ENCODE data around the gene MYLK.

Gene MYLK

DNA sequence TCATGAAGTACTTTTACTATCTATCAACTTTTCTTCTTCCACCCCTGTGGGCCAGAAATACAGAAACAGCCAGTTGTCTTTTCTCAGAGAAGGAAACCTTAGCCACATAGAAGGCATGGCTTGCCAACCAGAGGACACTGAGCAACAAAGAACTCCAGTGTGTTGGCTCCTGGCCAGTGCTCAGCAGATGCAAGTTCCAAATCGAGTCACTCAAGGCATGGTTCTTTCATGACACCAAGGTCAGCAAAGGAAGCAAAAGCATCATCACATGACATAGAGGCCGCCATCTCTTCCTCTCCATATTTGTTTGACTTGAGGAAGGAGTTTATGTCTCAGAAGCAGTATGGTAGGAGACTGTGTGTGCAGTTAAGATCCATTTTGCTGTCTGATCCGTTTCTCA lies 92.2 kb downstream of the MYLK start:
- DNase-seq = no peak

DNA sequence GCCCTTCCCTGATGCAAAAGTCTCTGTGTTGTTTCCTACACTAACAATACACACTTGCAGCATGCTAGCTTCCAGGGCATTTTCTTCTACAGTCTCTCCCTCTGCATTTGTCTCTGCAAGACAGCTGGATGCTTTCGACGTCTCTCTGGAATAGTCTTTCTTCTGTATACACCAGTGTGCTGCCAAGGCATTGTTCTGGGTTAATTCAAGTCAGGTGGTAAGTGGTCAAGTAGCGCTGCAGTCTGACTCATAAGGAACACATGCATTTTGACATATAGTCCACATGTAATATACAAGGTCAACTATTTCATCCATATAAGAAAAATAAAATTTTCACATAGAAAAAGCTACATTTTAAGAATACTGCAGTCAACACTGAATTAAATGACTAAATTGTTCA lies 92.7 kb downstream of the MYLK start:
- no peak for DNase-seq

DNA sequence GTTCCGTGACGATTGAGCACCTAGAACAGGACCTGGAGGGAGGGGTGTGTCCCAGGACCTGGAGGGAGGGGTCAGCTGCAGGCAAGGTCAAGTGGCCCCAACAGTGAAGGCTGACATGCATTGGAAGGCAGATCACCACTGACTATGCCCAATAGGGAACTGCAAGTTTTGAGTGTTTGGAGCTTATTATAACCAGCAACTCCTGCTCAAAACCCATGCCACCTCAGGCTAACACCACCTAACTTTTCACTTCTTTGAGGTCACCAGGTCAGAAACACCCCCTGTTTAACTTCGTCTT lies 93.1 kb downstream of the MYLK start:
- DNase-seq = no peak

DNA sequence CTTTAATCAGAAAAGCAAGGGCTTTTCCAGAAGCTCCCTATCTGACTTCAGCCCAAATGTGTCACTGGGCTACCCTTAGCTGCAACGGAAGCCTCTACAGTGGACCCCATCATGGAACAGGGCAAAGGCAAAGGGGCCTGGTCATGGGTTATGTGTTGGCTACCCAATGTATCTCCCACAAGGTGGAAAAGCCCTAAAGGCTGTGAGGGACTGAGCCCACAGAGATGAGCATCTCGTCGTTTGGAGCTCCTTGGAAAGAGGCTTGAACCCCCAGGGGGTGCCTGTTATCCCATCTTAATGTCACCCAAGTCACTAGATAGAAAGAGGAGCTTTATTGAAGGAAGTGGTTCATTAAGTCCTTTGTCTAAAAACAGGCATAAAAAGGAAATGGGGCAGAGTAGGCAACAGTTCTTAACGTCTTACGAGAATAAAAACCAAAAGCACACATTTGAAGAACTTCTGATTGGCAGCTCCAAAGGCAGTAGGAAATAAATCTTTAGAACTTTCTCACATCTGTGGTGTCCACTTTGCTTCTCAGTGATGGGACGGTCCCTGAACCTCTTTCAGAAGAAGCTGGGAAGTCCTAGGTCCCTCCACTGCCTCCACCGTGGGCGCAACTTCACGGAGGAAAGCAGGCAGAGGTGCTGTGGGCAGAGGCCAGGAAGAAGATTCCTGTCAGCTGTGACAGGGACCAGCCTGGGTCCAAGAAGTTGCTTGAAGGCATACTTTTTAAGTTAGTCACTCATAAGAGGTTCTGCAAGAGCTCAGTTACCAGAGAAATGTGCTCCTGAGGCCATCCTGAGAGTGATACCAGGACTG lies 93.7 kb downstream of the MYLK start:
- no peak for DNase-seq

DNA sequence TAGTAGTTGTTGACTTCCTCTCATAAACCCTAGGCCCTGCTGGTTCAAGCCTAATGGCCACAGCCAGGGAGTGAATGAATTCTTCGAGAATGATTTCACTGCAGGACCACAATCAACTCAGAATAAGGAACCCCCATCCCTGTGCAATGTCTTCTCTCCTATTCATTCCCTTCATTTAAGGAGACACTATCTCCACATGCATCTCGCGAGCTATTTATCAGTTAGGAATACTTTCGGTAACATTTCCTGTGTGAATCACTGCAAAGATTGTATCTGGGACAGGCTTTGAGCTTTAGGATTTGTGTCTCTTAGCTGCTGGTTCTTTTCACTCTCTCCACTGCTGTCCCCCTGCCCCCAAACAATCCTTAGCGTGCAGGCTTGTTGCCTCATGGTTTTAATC lies 94.4 kb downstream of the MYLK start:
- DNase-seq = no peak

DNA sequence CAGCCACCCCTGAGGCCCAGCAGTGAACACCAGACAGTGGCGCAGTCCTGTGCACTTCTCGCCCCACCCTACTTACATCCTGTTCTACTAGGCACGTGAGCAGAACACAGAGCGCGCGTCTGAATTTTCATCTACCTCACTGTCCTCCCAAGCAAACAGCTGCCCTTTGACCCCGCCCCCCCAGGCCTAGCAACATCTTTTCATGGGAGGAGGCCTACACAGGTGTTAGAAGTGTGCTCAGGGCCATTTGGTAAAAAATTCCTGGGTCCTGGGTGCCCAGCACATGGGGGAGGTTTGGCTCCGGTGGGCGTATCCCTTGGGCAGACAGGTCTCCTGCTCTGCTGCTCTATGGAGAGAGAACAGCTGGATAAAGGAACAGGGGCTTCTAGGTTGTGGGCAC lies 95.0 kb downstream of the MYLK start:
- no peak for DNase-seq

DNA sequence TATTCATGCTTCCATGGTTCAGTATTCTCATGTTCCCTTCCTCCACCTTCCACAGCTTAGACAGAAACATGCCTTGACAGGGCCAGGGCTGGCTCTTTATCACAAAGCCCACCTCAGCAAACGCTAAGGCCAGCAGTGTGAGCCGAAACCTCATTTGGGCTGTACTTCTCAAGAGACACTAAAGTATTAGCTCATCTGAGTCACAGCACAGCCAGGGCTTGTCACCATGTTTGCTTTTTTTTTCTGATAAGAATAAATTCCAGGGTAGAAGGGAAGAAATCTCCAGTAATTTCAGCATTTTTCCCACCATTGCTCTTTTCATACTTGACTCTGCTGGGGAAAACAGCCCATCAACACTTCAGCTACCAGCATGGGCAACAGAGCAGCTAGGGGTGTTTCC lies 95.4 kb downstream of the MYLK start:
- no peak for DNase-seq

DNA sequence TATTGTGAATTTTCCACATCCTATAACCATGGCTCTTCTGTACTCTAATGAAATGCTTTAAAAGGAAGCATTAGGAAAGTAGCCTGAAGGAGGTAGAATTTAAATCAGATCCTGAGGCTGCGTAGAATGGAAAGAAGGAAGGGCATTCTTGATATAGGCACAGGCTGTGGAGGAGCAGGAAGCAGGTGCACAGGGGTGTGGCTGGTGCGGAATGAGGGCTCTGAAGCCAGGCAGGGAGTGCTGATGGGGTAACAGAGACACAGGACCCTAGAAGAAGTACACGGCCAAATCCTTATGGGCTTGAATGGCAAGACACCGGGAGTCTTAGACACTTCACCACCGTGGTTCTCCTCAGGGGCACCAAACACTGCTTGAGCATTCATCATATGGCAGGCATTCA lies 97.0 kb downstream of the MYLK start:
- no peak for DNase-seq

DNA sequence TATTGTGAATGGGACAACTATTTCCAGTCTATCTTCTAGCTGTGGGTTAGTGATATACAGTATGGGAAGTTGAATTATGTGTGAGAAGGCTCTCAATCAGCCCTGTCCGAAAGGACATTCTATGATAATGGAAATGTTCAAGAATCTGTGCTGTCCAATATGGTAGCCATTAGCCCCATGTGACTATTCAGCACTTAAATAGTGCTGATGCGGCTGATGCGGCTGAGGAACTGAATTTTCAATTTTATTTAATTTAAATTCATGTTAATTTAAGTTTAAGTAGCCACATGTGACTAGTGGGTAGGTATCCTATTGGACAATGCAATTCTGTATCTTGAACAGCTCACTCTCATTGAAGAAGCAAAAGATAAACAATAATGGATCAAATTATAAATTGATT lies 98.5 kb downstream of the MYLK start:
- DNase-seq = no peak

DNA sequence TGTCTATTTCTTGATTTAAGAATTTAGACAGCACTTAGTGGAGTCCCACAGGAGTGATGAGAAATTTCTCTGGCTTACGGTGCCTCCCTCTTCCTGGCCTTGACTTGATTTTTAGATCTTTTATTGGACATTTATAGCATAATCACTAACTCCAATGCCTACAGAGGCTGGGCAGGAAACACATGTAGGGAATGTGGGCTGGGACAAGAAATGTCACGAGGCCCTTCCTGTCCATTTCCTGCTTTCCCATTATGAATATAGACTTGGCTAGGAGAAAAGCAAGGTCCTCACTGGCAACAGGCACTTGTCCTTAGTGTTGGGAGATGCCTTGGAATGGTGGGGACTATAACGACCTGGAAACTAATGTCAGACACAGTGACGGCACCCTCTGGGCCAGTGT lies 100.3 kb downstream of the MYLK start:
- DNase-seq = no peak

DNA sequence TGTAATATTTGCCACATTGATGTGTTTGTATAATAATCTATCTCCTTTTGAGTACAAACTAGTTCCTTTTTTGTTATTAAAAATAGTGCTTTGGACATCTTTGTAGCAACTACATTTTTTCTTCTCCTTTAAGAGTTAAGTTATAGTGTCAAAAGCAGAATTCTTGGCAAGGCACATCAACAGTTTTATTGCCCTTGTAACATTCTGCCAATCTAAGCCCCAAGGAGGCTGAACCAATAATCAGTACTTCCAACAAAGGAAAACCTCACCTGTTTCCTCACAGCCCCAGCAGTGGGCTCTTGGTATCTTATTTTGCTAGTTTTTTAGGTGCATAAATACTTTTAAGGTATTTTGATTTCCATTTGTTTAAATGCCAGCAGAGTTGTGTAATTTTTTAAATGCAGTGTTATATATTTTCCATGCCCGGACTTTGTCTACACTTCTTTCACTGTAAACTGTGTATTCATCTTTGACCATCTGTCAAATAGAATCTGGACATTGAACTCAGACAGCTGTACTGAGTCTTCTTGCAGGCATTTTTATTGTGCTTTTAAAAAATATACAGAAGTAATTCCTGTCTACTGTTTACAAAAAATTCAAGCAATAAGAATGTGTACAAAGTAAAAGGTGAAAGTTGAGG lies 101.0 kb downstream of the MYLK start:
- no peak for DNase-seq

DNA sequence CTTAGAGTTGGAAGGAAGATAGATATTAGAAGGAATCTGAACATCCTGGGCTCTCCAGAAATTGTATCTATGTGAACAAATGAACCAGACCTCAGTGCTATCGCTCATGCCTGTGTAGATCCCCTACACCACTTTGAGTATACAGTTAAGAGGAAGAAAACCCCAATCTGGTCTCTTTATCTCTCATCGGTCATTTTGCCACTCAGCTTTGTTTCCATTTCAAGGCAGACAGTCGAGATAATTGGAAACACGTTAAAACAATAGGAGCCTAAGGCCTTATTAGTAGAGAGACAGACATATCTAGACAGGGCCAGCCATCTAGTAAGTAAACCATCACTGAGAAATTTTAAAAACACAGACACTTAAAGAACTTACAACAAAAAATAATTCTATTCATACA lies 101.6 kb downstream of the MYLK start:
- no peak for DNase-seq

DNA sequence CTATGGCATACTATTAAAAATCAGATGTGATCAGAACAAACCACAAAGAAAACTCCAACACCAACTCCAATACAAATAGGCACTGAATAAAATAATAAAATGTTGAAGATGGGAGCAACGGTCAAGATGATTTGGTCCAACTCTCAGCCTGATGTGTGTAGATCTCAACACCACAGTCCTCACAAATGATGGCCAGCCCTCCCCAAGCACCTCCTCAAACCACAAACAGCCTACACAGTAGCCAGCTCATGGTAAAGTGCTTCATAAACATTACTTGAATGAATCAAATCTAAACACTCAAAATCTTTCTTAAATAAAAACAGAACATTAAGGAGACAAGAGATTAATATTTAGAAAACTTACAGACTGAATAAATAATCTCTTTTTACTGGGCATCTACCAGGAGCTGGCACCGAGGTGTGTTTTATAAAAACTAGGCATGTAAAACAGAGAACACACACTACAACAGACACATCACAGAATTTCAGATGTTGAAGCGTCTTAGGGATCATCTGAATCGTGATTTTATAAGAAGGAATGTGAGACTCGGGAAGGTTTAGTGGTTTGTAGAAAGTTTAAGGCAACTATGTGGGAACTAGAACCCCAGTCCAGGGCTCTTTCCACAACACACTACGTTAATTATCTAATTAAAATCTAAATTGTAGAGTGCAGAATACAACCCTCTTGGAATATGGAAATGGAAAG lies 102.4 kb downstream of the MYLK start:
- no peak for DNase-seq

DNA sequence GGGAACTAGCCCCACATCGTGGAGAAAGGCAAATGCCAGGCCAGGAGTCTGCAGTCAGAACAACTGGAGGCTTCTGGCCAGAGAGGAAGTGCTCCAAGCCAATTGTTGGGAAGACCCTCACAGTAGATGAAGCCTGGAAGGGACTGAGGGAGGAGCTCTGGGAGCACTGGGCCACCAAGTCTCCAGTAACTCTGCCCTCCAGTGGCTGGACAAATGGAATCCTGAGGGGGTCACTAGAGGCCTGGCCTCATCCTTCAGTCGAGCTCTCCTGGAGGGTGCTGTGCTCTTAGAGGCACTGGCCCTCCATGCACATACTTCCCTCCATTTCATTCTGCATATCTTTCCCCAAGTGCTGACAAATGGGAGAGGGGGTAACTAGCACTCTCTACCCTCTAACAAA lies 103.0 kb downstream of the MYLK start:
- DNase-seq = no peak

DNA sequence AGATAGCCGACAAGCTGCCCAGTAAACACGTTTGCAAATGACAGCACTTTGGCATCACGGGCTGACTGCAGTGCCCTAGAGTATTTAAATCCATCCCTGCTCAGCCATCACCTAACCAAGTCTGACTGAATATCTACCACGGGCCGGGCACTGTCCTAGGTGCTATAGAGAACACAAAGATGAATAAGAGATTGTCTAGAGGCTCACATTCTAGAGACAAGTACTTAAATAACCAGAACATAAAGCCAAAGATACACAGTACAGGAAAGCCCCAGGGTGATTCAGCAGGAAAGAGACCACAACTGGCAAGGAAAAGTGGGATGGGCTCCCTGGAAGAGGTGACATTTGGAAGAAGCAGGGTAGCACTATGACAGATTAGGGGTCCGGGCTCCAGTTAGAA lies 103.5 kb downstream of the MYLK start:
- DNase-seq = no peak

DNA sequence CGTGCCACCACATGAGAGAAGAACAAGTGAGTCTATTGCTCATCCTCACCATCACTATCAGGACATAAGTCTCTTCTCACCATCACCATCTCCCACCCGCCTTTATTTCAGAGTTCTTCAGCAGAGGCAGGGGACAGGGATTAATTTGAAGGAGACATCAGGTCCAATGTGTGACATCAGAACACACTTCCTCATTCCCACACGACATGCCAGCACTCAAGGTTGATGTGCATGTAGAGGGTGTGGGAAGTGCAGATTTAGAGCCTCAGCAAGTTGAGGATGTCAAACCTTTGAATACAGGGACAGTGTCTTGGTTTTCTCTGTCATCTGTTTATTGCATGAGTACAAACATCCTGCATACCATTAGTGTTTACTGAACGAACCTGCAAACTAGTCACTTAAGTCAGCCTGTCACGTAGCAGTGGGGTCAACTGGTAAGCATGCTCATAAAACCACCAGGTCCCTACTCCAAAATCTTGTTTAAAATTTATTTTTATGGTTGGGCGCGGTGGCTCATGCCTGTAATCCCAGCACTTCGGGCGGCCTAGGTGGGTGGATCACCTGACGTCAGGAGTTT lies 104.4 kb downstream of the MYLK start:
- no peak for DNase-seq

DNA sequence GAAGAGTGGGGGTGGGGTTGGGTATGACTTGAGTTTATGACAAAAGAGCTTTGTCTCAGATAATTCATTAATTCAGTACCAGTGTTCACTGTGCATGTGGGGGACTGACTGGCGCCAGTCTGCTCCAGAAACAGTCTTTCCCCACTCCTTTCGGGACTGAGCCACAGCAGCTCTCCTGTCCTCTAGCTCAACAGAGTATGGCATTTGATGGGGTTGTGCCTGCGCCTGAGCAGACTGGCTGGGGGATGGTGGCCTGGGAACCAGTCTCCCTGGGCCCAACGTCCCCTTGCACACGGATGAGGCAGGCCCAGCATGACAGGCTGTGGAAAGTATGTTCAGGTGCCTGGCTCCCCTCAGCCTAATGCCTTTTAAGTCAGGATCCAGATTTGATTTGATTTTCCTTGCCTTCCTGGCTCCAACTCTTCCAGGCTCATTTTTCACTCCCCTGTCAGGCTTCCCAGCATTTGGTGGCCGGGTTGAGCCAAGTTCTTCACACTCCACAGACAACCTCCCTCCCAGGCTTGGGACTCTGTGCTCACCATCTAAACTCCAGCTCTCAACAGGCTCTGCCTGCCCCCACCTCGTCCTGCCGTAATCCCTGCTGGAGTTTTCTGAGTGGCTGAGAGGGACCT lies 105.0 kb downstream of the MYLK start:
- no peak for DNase-seq

DNA sequence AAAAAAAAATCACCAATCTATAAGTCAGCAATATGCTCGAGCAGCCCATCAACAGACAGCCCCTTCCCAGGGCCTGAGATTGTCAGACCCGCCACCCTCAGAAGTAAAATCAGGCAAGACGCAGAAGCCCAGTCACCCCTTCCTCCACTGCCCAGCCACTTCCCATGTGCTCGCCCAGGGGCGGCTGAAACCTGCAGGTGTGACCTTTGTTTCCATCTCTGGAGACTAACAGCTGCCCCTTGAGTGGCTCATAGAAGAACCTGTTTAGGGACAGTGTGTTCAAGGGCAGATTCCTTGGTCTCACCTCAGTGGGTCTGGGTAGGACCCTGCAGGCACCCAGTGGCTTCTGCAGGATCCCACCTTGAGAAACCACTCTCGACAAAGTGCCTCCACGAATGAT lies 105.6 kb downstream of the MYLK start:
- DNase-seq = no peak

DNA sequence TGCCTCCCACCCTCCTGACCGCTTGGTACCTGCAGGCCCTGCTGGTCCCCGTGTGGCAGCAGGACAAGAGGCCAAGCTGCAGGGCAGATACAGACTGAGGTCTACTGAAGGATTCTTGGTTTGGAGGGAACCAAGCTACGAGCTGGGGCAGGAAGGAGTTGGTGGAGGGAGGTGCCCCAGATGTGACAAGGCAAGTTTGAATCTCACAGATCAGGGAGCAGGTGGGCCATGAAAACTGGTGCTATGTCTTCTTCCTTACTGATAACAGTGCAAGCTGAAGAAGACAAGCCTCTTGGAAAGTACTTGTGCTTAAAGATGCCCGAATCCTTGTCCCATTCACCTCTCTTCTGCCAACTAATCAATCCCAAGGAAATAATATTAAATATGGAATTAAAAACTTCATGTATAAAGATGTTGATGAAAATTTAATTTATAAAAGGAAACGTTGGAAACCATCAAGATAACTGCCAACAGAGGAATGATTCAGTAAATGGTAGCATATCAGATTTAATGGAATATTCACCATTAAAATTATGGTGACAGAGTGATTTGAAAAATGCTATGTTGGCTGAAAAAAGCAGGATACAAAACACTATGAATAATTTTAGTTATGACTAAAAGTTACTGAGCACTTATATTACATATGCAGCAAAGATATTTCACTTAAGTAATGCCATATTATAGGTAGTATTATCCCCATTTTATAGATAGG lies 107.9 kb downstream of the MYLK start:
- DNase-seq = no peak

DNA sequence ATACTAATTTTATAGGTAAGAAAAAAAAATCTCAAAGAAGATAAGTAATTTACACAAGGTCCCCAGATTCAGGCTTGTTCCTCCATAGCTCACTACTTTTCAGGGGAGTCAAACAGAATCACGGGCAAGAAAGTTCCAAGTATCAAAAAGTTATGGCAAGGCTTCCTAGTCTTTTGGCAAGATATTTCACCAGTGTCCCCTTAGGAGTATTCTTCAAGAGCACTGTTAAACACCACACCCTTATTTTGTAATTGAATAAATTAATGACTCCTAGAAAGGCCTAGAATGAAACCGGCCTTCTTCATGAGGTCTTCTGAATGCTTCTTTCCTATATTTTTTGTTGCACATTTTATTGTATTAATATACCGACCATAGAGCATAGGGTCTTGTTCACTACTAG lies 109.7 kb downstream of the MYLK start:
- no peak for DNase-seq

DNA sequence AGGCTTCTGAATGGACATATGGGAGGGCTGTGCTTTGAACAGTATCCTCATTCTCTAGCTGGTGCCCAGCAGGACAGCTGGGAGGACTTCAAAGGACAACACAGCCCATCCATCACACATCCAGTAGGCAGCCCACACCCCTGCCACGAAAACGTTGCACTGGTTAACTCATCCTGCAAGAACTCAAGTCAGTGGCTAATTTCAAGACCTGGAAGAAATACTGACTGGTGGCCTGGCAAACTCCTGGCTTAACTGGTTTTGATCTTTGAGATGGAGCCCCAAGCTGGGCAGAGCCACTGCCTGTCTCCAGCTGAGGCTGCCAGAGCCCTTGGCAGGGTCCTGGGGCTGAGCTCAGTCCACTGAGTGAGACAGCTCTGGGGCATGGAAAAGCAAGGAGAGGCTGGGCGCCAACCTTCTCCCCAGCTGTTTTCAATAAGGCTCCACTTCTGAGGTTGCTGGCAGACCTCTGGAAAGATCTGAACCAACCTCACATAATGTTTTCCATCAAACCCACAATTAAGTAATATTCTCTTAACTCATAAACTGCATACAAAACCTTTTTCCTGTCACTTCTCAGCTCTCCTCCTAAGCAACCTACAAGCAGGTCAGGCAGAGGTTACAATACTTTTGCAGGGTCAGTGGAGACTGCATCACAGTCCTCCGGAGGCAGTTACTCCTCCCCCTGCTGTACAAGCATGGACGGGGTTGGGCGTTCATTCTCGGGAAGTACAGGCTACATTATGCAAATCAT lies 110.3 kb downstream of the MYLK start:
- DNase-seq = no peak

DNA sequence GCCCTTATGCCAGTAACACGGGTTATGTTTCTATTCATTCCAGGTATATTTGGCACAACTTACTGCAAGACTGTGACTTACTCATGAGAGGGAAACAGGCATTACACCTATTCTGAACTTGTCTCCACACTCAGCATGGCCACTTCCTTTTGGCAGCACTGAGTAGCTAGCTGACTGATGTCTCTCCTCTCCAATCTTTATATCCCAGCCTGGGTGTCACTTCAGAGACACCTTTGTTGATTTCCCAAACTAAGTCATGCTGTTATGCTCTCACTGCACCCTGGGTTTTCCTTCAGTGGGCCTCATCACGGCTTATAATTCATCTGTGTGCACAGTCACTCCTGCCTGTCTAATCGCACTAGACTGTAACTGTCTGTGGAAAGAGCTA lies 114.8 kb downstream of the MYLK start:
- DNase-seq = no peak

All from DMS79 treated with DMSO at 0.1 percent for 48 hours (cell line).